Type B pancreatic cell (in vitro differentiated cells): Measurements from ENCODE around the gene MAPK4. TPM values are rescaled to one million over a fixed set of nuclear protein-coding genes. Genes with fewer than 3 reads are reported as not detected.

ENCODE experiments used
- DNase-seq: peaks from one replicate; pipeline ENCODE4 v3.0.0; 2021; ENCODE audit warnings: mixed read lengths; ENCODE audit not compliant: unreplicated experiment; ENCODE audit errors: extremely low spot score
- H3K27ac Mint-ChIP-seq: 2 replicates; pipeline ENCODE4 v1.8.0; 2021; ENCODE audit warnings: mild to moderate bottlenecking, mixed read lengths
- H3K27me3 Mint-ChIP-seq: 2 replicates; pipeline ENCODE4 v1.8.0; 2021; ENCODE audit warnings: mixed read lengths
- H3K36me3 Mint-ChIP-seq: 2 replicates; pipeline ENCODE4 v1.8.0; 2021; ENCODE audit warnings: mixed read lengths
- H3K4me1 Mint-ChIP-seq: one replicate; pipeline ENCODE4 v1.8.0; 2021; ENCODE audit warnings: mixed read lengths; ENCODE audit not compliant: unreplicated experiment
- H3K4me3 Mint-ChIP-seq: 2 replicates; pipeline ENCODE4 v1.8.0; 2021; ENCODE audit warnings: mild to moderate bottlenecking, mixed read lengths
- H3K9me3 Mint-ChIP-seq: 2 replicates; pipeline ENCODE4 v1.8.0; 2021; ENCODE audit warnings: mixed read lengths
- CTCF ChIP-seq: fragments of 200-600 bp; sonication (generic); conservative IDR thresholded peaks from 2 replicates; pipeline ENCODE4 v1.5.0; 2021; ENCODE audit warnings: antibody characterized with exemption, mild to moderate bottlenecking
- total RNA-seq: library from RNA; stranded (reverse); gene quantifications from 2 replicates; pipeline ENCODE4 v1.2.1, GENCODE V29; 2021; ENCODE audit warnings: low replicate concordance

The MAPK4 gene
- total RNA-seq, 1 donor from 2014 or later = 7.5 TPM

GRCh38 chr18:50709193-50709592, 149.3 kb downstream of the MAPK4 start:
- TF ChIP-seq CTCF = no peak
- no peak for DNase-seq
- Mint-ChIP-seq H3K27ac (no peak overlapping the region), H3K27me3 (no peaks in the 10 kb centered on the region), H3K4me1 (peaks cover 12% of the 10 kb centered on the region), H3K4me3 (no peak overlapping the region), H3K9me3 (no peaks in the 10 kb centered on the region), H3K36me3 (no peaks in the 10 kb centered on the region)

GRCh38 chr18:50711386-50711785, 151.5 kb downstream of the MAPK4 start:
- Mint-ChIP-seq H3K9me3 (peaks cover 8% of the 10 kb centered on the region), H3K27ac (no peak overlapping the region), H3K4me3 (no peak overlapping the region), H3K27me3 (no peaks in the 10 kb centered on the region), H3K4me1 (peaks cover 5% of the 10 kb centered on the region), H3K36me3 (peaks cover 5% of the 10 kb centered on the region)
- DNase-seq = no peak
- no peak for TF ChIP-seq CTCF

GRCh38 chr18:50715919-50716318, 156.0 kb downstream of the MAPK4 start:
- peaks cover 5% of the 10 kb centered on the region for H3K36me3 Mint-ChIP-seq
- DNase-seq = no peak
- H3K9me3 Mint-ChIP-seq = peaks cover 9% of the 10 kb centered on the region
- no peak overlapping the region for H3K27ac Mint-ChIP-seq
- no peaks in the 10 kb centered on the region for H3K27me3 Mint-ChIP-seq
- TF ChIP-seq CTCF = no peak
- peaks cover 5% of the 10 kb centered on the region for H3K4me1 Mint-ChIP-seq
- H3K4me3 Mint-ChIP-seq = no peak overlapping the region

- Mint-ChIP-seq H3K9me3 (peaks cover 9% of the 10 kb centered on the region), H3K27me3 (no peaks in the 10 kb centered on the region), H3K27ac (no peak overlapping the region), H3K4me1 (peaks cover 5% of the 10 kb centered on the region), H3K4me3 (no peak overlapping the region), H3K36me3 (peaks cover 5% of the 10 kb centered on the region)
- DNase-seq = no peak
- TF ChIP-seq CTCF = no peak
Observed at GRCh38 chr18:50716902-50717301, 157.0 kb downstream of the MAPK4 start.

- Mint-ChIP-seq H3K9me3 (peaks cover 9% of the 10 kb centered on the region), H3K4me3 (no peak overlapping the region), H3K27ac (no peak overlapping the region), H3K36me3 (peaks cover 9% of the 10 kb centered on the region), H3K27me3 (peaks cover 2% of the 10 kb centered on the region), H3K4me1 (peaks cover 5% of the 10 kb centered on the region)
- TF ChIP-seq CTCF = no peak
- no peak for DNase-seq
Observed at GRCh38 chr18:50717563-50717962, 157.7 kb downstream of the MAPK4 start.
